Right ventricle myocardium superior (tissue), 1 donor: ENCODE data around the gene MED25. TPM values are rescaled to one million over a fixed set of nuclear protein-coding genes. Genes with fewer than 3 reads are reported as not detected.

ENCODE experiments used
- ATAC-seq: fragments of 200-7000 bp; cut with Tn5 transposase; one replicate; pipeline ENCODE4 v1.9.1; 2020; ENCODE audit warnings: mild to moderate bottlenecking; ENCODE audit not compliant: poor library complexity
- DNase-seq: peaks from one replicate; pipeline ENCODE4 v3.0.0-alpha.2; 2020
- intact Hi-C: fragments of 100-400 bp; cut with DNase I; formaldehyde crosslinking; loops from one replicate; pipeline ENCODE4 v1.11.2; 2022
- total RNA-seq: library from RNA; stranded (reverse); fragmentation: NEBNext Ultra II Directional; extraction: Animal tissue kit (Norgen Biotek cat#: 25700); gene quantifications from one replicate; pipeline ENCODE4 v1.2.1, GENCODE V29; 2021
- donor health status: DM: no; HTN: yes; CAD: no; lungs with severe emphysema.

MED25 gene
- total RNA-seq, 1 donor from 2014 or later: 83.4 TPM

- peak; percentile 96 for DNase-seq
- intact Hi-C loops: loop anchor here (5.0 kb wide), 1 partner anchor 33 kb away; the partner anchor contains the start of gene MED25
- peak; percentile 96 for ATAC-seq
Observed at GRCh38 chr19:49850487-49851342, 32.6 kb downstream of the MED25 start, which contains the start of gene PTOV1. TSS of gene PTOV1 (plus strand) at chr19:49851159.

- intact Hi-C loops: loop anchor here (5.0 kb wide), 1 partner anchor 34 kb away; the partner anchor contains the start of gene MED25
- ATAC-seq: no peak
- no peak for DNase-seq
Observed at GRCh38 chr19:49851456-49852259, 33.6 kb downstream of the MED25 start.

- ATAC-seq (no peak), DNase-seq (no peak)
- intact Hi-C loops: loop anchor here (5.0 kb wide), 1 partner anchor 35 kb away; the partner anchor contains the start of gene MED25
Observed at GRCh38 chr19:49852631-49853126, 34.6 kb downstream of the MED25 start.

GRCh38 chr19:49853852-49854377 is 35.8 kb downstream of the MED25 start:
- DNase-seq: no peak
- intact Hi-C loops: loop anchor here (5.0 kb wide), 1 partner anchor 37 kb away; the partner anchor contains the start of gene MED25

GRCh38 chr19:49854378-49855263 is 36.5 kb downstream of the MED25 start:
- no peak for DNase-seq
- ATAC-seq: no peak
- intact Hi-C loops: loop anchor here (5.0 kb wide), 1 partner anchor 37 kb away; the partner anchor contains the start of gene MED25

More at GRCh38 chr19:49853852-49854377, 35.8 kb downstream of the MED25 start:
- ATAC-seq: no peak

- intact Hi-C loops: no loop called here
- no peak for ATAC-seq
- no peak for DNase-seq
Observed at GRCh38 chr19:49855277-49855675, 37.2 kb downstream of the MED25 start.

GRCh38 chr19:49855676-49856573 is 37.8 kb downstream of the MED25 start:
- intact Hi-C loops: no loop called here
- DNase-seq (no peak), ATAC-seq (no peak)

- intact Hi-C loops: no loop called here
- ATAC-seq: no peak
- no peak for DNase-seq
Observed at GRCh38 chr19:49856574-49857021, 38.5 kb downstream of the MED25 start.

GRCh38 chr19:49857061-49857837 is 39.2 kb downstream of the MED25 start:
- ATAC-seq: no peak
- no peak for DNase-seq
- intact Hi-C loops: no loop called here

GRCh38 chr19:49857838-49858087 is 39.7 kb downstream of the MED25 start:
- ATAC-seq (no peak), DNase-seq (no peak)
- intact Hi-C loops: no loop called here

- intact Hi-C loops: no loop called here
- ATAC-seq: peak; percentile 0
- DNase-seq: no peak
Observed at GRCh38 chr19:49858088-49858985, 40.2 kb downstream of the MED25 start.

GRCh38 chr19:49859682-49860335 is 41.7 kb downstream of the MED25 start:
- no peak for DNase-seq
- ATAC-seq: no peak
- intact Hi-C loops: loop anchor here (10.0 kb wide), 1 partner anchor 185 kb away; the partner anchor contains the start of gene PRMT1

GRCh38 chr19:49860336-49861102 is 42.4 kb downstream of the MED25 start:
- no peak for ATAC-seq
- intact Hi-C loops: loop anchor here (10.0 kb wide), 1 partner anchor 186 kb away; the partner anchor contains the start of gene PRMT1
- DNase-seq: no peak

GRCh38 chr19:49861107-49861506 is 43.0 kb downstream of the MED25 start:
- intact Hi-C loops: loop anchor here (10.0 kb wide), 1 partner anchor 186 kb away; the partner anchor contains the start of gene PRMT1
- peak; percentile 81 for DNase-seq
- no peak for ATAC-seq
